ENCODE data around the gene ARPC3. TPM values are rescaled to one million over a fixed set of nuclear protein-coding genes. Genes with fewer than 3 reads are reported as not detected.
"Not testable (repeated sequence)": the region's sequence is repeated elsewhere in the genome, so short reads cannot be mapped to it uniquely, and the experiment has no call there.

The ARPC3 gene
- total RNA-seq, 2 donors from 2014 or later = 167 to 176 TPM

DNA sequence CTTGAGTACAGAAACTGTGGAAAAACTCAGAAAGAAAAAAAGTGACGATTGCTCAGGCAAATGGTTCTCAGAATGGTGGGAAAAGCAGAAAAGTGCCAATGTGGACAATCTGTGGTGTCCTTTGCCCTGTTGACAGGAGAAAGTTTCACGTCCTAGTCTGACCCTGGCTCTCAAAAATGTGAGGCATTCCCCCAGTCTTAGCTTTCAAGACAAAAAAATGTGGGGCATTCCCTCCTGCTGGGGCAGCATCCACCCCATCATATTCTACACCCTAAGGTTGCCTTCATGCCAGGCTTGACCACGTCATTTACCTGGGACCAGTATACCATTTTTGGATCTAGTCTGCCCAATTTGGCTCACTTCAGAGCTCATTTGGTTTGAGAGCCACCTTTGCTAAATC is 25.9 kb downstream of the ARPC3 start:
- intact Hi-C loops (cut with DNase I) = no loop called here
- DNase-seq (ENCODE audit: low spot score) = no peak

DNA sequence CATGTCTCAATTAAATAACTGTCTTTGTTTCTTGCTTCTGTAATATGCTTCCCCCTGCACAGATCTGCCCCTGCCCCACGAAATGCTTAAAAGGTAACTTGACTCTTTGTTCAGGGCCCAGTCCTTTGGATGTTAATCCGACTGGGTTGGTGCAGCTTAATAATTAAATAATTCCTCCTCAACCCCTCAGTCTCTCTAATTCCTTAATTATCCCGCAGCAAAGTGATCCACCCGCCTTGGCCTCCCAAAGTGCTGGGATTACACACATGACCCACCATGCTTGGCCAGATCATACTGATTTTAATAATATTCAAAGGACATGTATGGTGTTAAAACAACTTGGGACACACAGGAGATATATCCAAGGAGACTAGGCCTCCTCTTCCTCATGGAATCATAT is 28.4 kb downstream of the ARPC3 start:
- intact Hi-C loops (cut with DNase I) = no loop called here
- no peak for DNase-seq (ENCODE audit: low spot score)

DNA sequence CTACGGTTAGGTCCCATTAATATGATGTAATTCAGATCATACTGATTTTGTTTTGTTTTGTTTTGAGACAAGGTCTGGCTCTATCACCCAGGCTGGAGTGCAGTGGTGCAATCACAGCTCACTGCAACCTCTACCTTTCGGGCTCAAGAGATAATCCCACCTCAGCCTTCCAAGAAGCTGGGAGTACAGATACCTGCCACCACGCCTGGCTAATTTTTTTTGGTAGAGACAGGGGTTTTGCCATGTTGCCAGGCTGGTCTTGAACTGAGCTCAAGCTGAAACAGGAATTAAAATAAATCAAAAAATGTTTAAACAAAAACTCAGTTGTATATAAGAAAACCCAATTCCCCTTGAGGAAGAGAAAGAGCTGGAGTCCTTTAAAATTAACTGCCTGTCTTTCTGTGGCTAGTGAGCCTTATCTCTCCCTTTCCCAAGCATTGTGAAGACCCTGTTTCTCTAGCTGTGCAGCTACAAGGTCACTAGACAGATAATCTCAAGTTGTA is 28.9 kb downstream of the ARPC3 start:
- intact Hi-C loops (cut with DNase I) = no loop called here
- DNase-seq (ENCODE audit: low spot score) = no peak

DNA sequence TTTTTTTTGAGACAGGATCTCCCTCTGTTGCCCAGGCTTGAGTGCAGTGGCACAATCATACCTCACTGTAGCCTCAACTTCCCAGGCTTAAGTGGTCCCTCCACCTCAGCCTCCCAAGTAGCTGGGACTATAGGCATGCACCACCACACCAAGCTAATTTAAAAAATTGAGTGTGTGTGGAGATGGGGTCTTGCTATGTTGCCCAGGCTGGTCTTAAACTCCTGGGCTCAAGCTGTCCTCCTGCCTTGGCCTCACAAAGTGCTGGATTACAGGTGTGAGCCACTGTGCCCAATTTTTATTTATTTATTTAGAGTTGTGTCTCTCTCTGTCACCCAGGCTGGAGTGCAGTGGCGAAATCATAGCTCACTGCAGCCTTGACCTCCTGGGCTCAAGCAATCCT is 29.5 kb downstream of the ARPC3 start:
- intact Hi-C loops (cut with DNase I); DNase-seq (ENCODE audit: low spot score): not testable (repeated sequence)

DNA sequence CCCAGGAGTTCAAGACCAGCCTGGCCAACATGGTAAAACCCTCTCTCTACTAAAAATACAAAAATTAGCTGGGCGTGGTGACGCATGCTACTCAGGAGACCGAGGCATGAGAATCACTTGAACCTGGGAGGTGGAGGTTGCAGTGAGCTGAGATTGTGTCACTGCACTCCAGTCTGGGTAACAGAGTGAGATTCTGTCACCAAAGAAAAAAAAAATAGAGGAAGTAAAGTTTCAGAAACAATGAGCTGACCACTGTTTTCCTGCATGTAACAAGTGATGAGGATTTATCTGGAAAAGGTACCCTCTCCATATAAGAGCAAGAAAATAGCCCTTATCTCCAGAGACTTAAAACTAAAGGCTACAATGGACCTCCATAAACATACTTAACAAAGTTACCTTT is 33.0 kb downstream of the ARPC3 start:
- DNase-seq (ENCODE audit: low spot score); intact Hi-C loops (cut with DNase I): not testable (repeated sequence)

DNA sequence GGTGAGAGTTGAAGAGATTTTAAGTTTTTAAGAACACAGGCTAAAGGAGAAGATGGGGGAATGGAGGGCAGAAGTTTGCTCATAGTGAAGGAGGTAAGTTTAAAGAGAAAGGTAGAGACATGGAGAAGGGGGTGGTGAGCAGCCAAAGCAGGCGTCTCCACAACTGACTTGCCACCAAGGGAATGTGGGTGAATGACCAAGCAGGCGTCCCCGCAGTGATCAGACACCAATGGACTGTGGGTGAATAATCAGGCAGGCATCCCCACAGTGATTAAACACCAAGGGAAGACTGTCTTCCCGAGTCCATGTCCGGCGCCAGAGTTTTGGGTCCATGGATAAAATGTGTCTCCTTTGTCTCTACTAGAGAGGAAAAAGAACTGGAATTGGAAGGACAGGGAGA is 40.1 kb downstream of the ARPC3 start:
- DNase-seq (ENCODE audit: low spot score); intact Hi-C loops (cut with DNase I): not testable (repeated sequence)

DNA sequence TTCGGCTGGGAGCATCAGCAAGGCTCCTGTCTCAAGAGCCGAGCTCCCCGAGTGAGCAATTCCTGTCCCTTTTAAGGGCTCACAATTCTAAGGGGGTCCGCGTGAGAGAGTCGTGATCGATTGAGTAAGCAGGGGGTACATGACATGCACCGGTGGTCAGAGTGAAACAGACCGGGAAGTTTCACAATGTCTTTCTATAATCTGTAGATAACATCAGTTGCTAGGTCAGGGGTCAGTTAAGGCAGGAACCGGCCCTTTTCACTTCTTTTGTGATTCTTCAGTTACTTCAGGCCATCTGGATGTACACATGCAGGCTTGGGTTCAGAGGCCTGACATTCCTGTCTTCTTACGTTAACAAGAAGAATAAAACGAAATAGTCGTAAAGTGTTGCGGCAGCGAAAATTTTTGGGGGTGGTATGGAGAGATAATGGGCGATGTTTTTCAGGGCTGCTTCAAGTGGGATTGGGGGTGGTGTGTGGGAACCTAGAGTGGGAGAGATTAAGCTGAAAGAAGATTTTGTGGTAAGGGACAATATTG is 44.9 kb downstream of the ARPC3 start:
- intact Hi-C loops (cut with DNase I) = not testable (repeated sequence)
- peak; percentile 6 for DNase-seq (ENCODE audit: low spot score)

DNA sequence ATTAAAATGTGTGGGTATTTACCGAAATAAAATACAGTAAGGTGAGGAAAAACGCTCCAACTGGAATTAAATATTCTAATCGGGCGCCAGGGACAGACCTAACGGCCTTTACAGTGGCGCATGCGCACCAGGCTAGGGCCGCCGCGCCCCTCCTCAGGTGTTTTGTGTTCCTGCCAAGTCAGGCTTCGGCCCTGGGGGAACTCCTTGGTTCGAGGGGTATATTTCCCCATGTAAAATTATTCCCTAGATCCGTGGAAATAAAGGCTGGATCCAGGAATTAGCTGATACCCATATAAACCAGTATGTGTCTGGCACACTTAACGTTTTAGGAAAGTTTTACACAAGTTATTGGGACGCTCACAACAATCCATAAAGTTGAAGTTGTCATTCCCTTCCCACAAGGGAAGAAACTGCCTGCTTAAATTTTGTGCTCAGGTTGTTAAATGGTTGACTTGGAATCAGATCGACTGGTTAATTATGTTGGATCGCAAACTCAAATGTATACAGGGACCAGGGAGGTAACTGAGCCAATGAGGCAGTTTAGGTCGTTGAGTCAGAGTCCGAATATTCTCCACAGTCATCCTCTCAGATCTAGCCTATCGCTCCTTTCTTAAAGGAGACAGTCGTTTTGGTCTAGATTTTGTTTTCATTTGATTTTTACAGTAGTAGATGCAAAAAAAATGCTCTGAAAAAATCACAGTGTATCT is 46.0 kb downstream of the ARPC3 start:
- intact Hi-C loops (cut with DNase I) = no loop called here
- DNase-seq (ENCODE audit: low spot score) = peak; percentile 91

DNA sequence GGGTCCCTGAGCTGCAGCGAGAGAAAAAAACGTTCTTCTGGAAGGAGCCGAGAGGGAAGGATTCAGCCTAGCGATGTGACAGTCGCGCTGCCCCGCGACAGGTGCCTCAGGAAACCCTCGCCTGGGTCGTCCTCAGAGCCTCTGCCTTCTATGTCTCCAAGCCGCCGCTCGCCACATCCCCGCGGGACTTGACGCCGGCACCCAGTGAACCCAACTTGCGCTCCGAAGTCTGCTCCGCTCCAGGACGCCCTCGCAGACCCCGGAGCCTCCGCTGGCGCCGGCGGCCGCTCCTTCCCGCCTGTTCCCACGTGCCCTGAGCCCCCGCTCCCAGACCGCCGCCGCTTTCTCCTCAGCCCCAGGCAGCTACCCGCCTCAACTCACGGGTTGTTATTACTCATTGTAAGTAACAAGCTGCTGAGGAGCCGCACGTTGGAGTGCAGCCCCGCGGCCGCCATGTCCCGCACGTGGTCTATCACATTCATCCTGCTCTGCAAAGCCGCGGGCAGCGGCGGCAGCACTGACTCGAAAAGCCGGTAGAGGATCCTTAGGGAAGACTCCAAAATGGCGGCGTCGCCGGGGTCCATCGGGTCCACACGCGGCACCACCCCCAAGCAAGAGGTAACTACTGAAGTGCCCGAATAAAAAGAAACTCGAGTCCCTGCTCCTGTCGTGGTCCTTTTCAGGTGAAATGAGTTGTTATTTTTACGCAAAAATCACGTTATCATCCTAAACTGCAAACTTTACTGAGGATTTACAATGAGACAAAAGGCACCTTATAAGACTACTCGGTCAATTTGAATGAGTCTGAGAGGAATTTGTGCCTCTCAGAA is 46.8 kb downstream of the ARPC3 start, which contains the start of gene ANAPC7:
Gene ANAPC7, minus strand, starts transcription at position 563 of the 830 bp plus-strand sequence. Its CDS starts 81 bp downstream, at position 482.
- intact Hi-C loops (cut with DNase I) = no loop called here
- peak; percentile 98 for DNase-seq (ENCODE audit: low spot score)

Other genes starting within 250 kb of the ARPC3 start
- 100 to 1,000 TPM; 222 to 263 TPM for gene ATP2A2, start 169.1 kb downstream of the ARPC3 start, total RNA-seq
- gene ANAPC7, start 46.6 kb downstream of the ARPC3 start, total RNA-seq = 10 to 100 TPM; 35.2 to 35.9 TPM
- gene GPN3, start 17.9 kb upstream of the ARPC3 start, total RNA-seq = 10 to 100 TPM; 18.2 to 23.4 TPM
- gene FAM216A, start 18.5 kb upstream of the ARPC3 start, total RNA-seq = 1 to 10 TPM; 6.0 to 6.7 TPM
- gene VPS29, start 51.8 kb upstream of the ARPC3 start, total RNA-seq = 100 to 1,000 TPM; 131 to 175 TPM
- gene RAD9B, start 52.0 kb upstream of the ARPC3 start, total RNA-seq = 1 to 10 TPM; 1.3 to 3.0 TPM
- gene PPTC7, start 133.0 kb upstream of the ARPC3 start, total RNA-seq = 10 to 100 TPM; 21.5 to 34.5 TPM
- gene TCTN1, start 163.8 kb upstream of the ARPC3 start, total RNA-seq = 10 to 100 TPM; 24.0 to 35.8 TPM
- 1 to 10 TPM; 3.6 to 8.5 TPM for gene HVCN1, start 238.8 kb upstream of the ARPC3 start, total RNA-seq

Measured in posterior vena cava (tissue), 2 donors.